NT2/D1 (cell line): ENCODE data around the gene RALA.

Experiments
- SUZ12 ChIP-seq: IDR thresholded peaks from 2 replicates; pipeline ENCODE4 v1.6.1; 2011; ENCODE audit not compliant: insufficient read length, insufficient read depth; ENCODE audit errors: extremely low read depth
- YY1 ChIP-seq: IDR thresholded peaks from 2 replicates; pipeline ENCODE4 v1.6.1; 2011; ENCODE audit not compliant: insufficient read length, insufficient read depth
- ZNF274 ChIP-seq: IDR thresholded peaks from 2 replicates; pipeline ENCODE4 v1.6.1; 2011; ENCODE audit warnings: mild to moderate bottlenecking, low read depth, low read length

- TF ChIP-seq YY1 (no peak), SUZ12 (no peak), ZNF274 (no peak)
These were observed 60.0 kb downstream of the RALA start for GRCh38 chr7:39683216-39683845.
